ENCODE results near the gene SHISA8.
A peak's percentile ranks its signal among the peaks of the same experiment; 100 is the strongest.
"Not testable (repeated sequence)": the region's sequence is repeated elsewhere in the genome, so short reads cannot be mapped to it uniquely, and the experiment has no call there.

Gene SHISA8

DNA sequence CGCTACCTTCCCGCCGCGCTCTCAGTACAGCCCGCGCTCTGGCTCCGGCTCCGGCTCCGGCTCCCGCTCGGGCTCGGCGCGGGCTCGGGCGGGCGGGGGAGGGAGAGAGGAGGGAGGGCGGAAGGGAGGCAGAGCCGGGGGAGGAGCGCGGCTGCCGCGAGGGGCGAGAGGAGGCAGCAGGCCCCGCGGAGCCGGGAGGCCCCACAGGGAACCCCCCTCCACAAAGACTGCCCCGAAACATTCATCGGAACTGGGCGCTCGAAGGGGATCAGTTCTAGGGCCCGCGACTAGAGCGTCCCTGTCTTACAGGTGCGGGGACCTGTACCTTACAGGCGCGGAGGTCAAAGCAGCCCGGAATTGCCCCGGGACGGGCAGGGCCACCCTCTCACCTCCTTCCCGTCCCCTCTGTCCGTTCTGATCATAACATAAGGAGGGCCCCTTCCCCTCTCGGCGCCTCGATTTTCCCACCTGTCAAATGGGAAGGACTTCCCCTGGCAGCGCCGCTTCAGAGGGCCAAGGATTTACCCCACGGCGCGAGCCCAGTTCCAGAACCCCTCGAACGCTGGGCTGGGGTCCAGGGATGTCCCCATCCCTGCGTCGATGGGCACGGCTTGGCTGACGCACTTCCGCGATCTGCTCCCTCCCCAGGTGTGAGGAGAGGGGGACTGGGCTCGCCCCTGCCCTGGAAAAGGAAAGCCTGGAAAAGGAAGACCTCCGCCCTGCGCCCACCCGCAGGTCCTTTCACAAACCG, at the start of gene SHISA8:
Gene SHISA8 (minus strand): TSS at position 40 of the 751 bp plus-strand sequence. CDS start 407 bp downstream, outside the sequence.
- DNase-seq: peak; percentile 74

DNA sequence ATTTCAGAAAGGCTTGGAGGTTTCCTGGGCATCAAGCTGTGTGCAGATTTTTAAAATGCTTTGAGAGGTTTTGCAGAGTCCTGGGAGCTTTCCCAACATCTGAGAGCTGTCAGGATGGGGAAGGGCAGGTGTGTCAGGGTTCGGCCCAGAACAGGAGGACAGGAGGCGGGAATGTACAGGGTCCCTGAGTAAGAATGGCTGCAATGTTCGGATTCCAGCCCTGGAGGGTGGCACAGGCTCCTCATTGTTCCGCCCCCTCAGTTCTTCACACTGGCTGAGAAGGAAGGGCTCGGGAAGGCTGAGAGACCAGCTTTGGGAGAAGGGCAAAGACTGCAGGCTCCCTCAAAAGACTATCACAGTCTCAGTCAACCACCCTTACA, 49.2 kb upstream of the SHISA8 start:
- no peak for DNase-seq

DNA sequence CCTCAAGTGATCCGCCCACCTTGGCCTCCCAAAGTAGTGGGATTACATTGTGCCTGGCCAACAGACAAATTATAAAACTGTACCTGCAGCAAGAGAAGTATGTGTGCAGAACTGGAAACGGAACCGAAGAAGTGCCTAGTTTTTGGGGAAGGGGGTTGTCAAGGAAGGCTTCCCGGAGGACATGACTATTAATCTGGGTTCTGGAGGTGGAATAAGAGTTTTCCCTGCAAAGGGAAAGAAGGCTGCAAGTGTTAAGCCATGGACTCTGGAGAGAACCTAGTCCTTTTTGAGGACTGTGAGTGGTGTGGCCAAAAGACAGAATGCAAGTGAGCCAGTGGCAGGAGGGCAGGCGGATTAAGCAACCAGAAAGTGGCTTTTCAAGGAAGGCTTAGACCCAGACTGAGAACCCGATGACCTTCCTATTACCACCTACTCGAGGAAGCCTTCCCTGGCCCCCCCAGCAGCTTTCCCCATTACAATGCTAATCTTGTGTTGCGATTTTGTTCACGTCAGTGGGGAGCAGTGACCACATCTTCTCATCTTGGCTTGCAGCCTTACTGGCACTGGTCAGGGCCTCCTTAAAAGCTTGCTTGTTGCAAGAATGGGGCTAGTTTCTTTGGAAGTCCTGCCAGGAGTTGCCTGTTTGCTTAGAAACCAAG, 48.7 kb upstream of the SHISA8 start:
- no peak for DNase-seq

DNA sequence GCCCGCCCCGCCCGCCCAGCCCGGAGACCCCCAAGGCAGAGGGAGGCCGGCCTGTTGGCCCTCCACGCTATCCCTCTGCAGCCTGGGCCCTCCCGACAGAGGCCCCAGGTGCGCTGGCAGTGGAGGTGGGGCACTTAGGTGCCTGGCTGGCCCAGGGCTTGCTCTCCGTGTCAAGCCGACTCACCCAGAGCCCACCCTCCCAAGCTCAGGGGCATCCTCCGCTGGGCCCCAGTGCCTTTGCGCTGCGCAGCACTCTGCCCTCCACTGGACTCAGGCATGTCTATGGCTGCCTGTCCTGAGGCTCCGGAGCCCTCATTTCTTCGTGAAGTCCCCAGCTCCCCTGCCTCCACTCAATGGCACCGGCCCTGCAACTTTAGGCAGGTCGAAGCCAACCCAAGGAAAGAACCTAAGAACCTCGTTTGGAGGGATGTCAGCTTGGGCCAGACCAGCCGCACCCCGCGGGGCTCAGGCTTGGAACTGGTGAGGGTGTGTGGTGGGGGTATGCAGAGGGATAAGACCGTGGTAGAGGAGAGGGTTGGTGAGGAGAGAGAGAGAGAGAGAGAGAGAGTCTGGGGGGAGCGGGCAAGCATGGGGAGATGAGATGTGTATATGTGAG, 43.2 kb upstream of the SHISA8 start:
- no peak for DNase-seq

DNA sequence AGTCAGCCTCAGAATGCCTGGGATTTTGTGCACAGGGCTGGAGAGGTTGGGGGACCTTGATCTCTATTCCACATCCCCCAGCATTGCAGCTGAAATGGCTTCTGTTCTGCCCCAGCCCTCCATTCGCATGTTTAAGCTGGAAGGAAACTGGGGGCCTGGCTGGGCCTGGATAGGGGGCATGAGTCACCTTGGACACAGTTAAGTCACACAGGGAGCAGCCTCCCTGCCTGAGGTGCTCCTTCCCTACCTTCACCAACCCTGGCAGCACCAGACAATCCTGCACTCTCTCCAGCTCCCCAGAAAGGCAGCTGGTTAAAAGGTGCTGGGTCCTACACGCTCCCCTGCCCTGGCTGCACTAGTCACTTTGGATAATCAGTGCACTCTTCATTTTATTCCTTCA, 37.8 kb upstream of the SHISA8 start:
- DNase-seq: no peak

DNA sequence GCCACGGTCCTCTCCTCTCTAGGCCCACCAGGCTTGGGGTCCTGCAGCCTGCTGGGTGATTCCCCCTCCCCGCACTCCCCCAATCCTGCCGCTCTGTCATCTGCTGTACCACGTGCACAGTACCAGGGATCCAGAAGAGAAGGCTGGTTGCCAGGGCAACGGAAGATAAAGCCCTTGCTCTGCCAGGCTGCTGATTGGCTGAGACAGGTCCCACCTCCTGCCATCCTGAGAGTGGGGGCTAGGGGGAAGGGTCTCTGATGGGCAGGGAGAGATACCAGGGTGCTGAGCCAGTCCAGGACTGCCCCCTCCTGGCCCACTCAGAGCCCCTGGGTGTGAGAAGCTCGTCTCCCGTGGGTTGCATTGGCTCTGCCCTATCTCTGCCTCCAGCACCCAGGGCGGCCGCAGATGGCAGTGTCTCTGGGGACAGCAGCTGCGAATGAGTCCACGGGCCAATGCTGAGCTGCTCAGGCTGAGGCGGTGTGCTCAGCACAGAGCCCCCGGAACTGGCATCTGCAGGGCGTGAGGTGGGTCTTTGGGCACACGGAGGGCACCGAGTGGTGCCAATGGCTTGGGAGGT, 37.1 kb upstream of the SHISA8 start, which contains the start of gene SMIM45:
Gene SMIM45 (plus strand): TSS at position 253 of the 577 bp plus-strand sequence.
- no peak for DNase-seq

DNA sequence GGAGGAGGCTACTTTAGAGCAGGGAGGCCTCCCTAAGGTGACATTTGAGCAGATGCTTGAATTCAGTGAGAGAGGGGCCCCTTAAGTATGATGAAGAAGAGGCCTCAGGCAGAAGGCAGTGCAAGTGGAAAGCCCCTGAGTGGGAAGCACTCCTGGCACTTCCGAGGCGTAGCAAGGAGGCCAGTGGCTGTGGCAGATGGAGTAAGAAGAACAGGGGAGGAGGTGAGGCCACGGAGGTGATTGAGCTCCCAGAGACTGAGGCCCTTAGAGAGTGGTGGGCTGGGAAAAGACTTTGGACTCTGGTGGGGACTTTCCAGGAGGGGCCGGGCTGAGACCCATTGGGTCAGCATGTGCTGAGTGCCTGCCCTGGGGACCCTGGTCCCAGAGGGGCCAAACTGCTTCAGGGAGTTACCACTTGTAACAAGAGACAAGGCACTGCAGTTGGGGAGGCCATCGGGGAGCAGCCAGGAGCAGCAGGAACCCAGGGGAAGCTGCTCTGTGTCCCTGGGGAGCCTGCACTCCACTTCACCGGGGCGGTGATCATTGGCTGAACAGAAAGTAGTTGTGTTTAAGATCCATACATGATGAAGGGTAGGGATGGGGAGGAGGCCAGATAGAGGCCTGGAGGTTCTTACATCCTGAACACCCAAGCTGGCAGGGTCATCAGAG, 34.6 kb upstream of the SHISA8 start:
- no peak for DNase-seq

DNA sequence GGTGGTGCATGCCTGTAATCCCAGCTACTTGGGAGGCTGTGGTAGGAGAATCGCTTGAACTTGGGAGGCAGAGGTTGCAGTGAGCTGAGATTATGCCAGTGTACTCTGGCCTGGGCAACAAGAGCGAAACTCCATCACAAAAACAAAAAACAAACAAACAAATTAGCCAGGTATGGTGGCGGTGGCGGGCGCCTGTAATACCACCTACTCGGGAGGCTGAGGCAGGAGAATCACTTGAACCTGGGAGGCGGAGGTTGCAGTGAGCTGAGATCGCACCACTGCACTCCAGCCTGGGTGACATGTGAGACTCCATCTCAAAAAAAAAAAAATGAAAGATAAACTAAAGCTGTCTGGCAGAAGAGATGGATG, 34.0 kb upstream of the SHISA8 start:
- not testable (repeated sequence) for DNase-seq

DNA sequence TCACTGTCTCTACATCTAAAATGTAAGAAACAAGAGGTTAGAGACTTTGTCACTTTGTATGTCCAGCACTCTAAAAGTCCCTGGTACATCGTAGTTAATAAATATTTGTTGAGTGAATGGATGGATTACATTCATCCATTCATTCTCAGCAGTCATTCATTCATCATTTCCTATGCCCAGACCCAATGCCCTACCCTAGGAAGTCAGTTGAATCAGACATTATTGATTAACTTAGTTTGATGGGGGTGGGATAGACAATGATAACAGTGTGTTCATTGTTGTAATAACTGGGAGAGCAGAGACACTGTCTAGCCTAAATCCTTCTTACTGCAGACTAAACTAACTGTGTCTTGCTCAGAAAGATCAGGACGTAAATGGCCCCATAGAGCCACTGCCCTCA, 33.3 kb upstream of the SHISA8 start:
- DNase-seq: no peak

DNA sequence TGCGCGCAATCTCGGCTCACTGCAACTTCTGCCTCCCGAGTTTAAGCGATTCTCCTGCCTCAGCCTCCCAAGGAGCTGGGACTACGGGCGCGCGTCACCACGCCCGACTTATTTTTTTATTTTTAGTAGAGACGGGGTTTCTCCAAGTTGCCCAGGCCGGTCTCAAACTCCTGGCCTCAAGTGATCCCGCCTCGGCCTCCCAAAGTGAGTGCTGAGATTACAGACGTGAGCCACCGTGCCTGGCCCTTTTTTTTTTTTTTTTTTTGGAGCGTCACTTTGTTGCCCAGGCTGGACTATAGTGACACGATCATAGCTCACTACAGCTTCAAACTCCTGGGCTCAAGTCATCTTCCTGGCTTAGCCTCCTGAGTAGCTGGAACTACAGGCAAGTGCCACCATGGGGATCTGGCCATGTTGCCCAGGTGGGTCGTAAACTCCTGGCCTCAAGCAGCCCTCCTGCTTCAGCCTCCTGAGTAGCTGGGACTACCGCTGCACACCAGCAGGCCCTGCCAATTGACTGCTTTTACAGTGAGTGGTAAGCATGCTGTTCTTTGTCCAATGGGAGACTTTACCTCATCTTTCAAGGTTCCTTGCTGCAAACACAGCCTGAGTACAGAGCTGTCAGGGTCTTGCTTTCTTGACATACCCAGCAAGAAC, 32.7 kb upstream of the SHISA8 start:
- DNase-seq: no peak

DNA sequence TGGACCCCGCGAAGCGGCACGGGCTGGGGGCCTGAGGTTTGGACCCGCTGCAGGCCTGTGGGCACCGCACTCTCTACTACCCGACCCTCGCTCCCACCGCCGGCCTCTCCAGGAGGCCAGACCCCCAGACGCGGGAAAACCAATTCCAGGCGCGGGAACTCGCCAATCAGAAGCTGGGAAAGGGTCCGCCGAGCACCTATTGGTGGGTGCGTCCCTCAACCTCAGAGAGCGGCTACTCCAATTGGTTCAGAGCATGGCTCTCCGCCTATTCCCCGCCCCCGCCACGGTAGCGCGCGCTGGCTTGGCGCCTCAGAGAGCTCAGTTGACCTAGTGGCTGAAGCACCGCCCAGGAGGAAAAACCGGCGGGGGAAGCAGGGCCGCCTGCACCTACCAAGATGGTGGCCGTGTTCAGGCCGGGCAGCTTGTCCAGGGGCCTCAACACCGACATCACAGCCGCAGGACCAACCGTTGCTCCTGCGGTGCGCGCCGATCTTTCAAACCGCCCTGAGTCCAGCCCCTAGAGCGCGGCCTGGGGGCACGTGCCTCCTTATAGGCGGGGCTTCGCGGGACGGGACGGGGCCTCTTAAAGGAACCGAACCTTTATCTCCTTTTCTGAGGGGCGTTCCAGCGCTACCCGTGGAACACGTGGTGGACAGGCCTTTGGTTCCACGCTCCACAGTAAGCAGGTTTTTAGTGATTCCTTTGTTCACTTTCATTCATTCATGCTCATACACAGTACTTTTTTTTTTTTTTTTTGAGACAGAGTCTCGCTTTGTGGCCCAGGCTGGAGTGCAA, 32.0 kb upstream of the SHISA8 start, which contains the start of gene CENPM:
Gene CENPM (minus strand): TSS at position 524 of the 795 bp plus-strand sequence. CDS start 76 bp downstream, at position 448.
- peak; percentile 96 for DNase-seq

DNA sequence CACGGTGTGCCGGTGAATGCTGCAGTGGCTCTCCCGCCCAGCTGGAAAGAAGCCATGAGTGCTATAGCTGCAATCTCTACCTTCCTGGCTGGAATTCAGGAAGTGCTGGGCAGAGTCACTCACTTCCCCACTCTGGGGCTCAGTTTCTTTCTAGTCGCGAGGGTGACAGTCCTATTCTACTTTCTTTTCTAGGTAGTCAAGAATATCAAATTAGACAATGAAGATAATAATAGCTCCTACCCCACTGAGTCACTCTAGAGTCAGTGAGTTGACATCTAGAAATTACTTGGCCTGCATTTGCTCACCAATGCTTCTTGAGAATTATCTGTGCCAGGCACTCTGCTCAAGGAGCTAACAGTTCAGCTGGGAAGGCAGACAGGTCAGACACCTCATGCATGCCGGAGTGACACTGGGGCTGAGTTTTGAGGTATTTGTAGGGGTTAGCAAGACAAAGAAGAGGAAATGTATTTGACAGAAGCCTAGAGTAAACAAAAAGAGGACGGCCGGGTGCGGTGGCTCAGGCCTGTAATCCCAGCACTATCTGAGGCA, 28.9 kb upstream of the SHISA8 start:
- DNase-seq: no peak

DNA sequence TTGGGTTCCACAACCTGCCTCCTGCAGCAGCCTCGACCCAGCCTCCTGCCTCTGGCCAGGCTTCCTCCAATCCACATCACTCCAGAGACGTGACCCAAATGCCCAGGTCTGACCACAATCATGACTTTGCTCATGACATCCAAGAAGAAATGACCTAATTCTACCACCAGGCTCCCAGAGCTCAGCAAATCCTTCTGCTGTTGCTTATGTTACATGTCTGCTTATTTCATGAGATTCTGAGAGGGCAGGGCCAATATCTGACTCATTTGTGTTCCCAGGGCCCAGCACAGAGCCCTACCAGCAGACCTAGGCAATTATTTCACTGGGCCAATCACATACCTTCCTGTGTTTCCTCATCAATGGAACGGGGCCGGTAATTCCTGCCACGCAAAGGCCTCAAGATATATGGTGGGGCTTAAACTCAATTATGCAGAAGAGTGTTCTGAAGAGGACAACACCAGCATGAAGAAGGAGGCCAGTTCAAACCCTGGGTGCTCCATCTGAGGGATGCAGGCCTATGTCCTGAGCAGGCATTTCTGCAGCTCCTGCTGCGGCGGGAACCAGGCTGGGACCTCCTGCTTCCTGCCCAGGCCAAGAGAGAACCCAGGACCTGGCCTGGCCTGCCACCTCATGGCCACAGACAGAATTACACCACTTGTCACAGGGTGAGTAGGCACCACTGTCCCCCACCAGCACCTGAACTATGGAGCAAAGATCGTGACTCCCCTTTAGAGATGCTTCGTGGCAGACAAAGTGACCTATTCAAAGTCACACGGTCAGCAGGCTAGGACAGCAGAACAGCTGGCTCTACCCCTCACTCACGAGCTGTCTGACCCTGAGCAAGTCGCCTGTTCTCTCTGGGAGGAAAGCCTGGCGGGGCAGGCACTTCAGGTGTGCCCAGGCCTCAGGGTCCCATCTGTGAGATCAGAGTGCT, 26.2 kb upstream of the SHISA8 start:
- peak; percentile 90 for DNase-seq

DNA sequence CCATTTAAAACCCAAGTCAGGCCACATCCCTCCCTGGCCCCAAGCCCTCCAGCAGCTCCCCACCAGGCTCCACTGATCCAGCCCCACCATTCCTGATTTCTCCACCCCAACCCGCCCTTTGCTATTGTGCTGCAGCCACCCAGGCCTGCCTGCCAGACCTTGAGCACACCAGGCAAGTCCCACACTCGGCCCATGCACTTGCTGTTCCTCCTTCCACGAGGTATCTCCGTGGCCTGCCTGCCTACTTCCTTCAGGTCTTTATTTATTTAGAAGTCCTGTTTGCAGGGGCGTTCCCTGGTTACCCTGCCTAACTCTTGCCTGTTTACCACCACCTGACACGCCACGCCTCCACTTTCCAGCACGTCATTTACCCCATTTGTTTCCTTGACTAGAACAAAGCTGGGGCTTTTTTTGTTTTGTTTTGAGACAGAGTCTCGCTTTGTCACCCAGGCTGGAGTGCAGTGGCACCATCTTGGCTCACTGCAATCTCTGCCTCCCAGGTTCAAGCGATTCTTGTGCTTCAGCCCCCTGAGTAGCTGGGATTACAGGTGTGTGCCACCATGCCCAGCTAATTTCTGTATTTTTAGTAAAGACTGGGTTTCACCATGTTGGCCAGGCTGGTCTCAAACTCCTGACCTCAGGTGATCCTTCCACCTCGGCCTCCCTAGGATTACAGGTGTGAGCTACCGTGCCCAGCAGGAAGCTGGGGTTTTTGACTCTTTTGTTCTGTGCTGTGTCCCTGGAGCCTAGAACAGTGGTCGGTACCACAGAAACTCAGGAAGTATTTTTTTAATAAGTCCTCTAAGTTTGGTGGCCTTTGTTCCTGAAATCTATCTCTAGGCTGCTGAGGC, 25.3 kb upstream of the SHISA8 start:
- peak; percentile 90 for DNase-seq

DNA sequence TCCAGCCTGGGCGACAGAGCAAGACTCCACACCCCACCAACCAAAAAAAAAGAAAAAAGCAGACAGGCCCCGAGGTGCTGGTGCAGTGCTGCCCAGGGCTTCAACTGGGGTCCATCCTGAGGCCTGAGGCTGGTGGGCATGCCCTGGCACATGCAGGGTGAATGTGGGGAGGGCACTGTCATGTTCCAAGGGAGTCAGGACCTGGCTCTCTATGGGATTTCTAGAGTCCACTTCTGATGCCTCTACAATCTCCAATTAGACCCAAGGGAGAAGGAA, 22.0 kb upstream of the SHISA8 start:
- no peak for DNase-seq

DNA sequence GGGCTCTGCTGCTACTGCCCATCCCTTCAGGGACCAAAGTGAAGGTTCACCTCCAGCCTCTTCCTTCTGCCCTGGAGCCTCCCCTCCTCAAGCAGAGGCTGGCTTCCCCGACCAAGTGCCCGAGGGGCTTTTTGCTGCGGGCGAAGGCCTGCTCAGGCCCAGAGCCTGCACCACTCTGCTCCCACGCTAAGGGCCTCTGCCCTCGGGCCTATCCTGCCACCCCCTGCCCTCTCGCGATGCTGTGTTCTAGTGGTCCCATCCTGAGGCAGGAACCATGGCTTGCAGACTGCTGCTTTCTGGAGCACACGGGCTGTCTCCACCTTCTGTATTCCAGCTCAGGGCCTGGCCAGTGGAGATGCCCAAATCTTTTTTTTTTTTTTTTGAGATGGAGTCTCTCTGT, 20.6 kb upstream of the SHISA8 start:
- DNase-seq: no peak

DNA sequence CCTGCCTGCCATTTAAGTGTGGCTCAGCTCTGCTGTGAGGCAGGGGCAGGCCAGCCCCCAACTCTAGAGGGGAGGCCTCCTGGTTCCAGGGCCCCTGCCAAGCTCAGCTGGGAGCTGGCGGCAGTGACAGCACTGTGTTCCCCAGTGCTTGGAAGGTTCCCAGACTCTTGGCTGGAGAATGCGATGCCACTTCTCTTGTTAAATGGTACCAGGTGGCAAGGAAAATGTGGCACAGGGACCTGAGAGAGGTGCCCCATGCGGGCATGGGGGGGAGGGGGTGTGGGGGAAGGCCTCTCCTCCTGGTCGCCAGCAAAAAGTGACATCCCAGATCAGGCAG, 20.1 kb upstream of the SHISA8 start:
- no peak for DNase-seq

DNA sequence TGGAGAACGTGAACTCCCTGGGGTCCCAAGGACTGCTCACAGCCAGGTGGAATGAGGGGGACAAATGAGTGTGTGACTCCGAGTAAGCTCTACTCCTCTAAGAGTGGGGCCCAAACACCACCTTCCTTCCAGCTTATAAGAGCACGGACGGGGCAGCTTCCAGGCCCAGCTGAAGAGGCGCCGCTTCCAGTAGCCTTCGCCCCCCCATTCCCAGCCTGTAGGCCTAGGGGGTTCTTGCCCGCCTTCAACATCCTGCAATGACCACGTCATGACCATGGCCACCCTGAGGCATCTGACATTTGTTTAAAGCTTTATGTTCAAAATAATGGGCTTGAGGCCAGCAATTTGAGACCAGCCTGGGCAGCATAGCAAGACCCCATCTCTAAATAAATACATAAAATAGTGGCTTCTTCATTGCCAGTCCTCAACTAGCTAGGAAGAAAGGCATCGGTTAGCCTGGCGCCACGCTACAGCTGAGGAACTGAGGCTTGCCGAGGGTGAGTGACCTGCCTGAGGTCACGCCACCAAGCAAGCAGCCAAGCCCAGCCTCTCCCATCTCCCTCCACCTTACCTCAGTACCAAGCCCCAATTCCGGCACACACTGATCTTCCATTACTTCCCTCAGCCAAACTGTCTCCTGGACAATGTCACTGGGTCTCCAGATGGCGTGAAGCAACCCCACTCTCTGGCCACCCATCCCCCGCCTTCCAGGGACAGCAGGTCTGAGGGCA, 19.6 kb upstream of the SHISA8 start:
- DNase-seq: no peak

Data from activated CD8-positive, alpha-beta memory T cell treated with anti-CD3 and anti-CD28 coated beads, Interleukin-2, amount 50 U/mL, for 48 hours (primary cell).